GM21786 (cell line): ENCODE results near the gene PIP4K2B.

Experiments used
- ATAC-seq: cut with Tn5 transposase; IDR thresholded peaks from one replicate; pipeline ENCODE4 v1.9.1; 2021; ENCODE audit not compliant: unreplicated experiment

Gene PIP4K2B

GRCh38 chr17:38779965-38780752 lies 19.2 kb downstream of the PIP4K2B start:
- ATAC-seq = no peak

- ATAC-seq = no peak
Measured at GRCh38 chr17:38777641-38778250, 21.6 kb downstream of the PIP4K2B start.

GRCh38 chr17:38773258-38773657 lies 26.1 kb downstream of the PIP4K2B start:
- no peak for ATAC-seq

- no peak for ATAC-seq
Measured at GRCh38 chr17:38768417-38768816, 30.9 kb downstream of the PIP4K2B start.

- ATAC-seq = no peak
Measured at GRCh38 chr17:38766341-38766740, 33.0 kb downstream of the PIP4K2B start.

- no peak for ATAC-seq
Measured at GRCh38 chr17:38762231-38762630, 37.1 kb downstream of the PIP4K2B start.

- no peak for ATAC-seq
Measured at GRCh38 chr17:38761612-38762011, 37.7 kb downstream of the PIP4K2B start.

GRCh38 chr17:38753071-38753506 lies 46.3 kb downstream of the PIP4K2B start:
- ATAC-seq = no peak

GRCh38 chr17:38752308-38753070 lies 46.9 kb downstream of the PIP4K2B start, which contains the start of gene PSMB3:
Gene PSMB3, plus strand, starts transcription at chr17:38752741. Its CDS starts 86 bp downstream, at chr17:38752827.
- ATAC-seq = peak; percentile 85

GRCh38 chr17:38751808-38752307 lies 47.5 kb downstream of the PIP4K2B start:
- ATAC-seq = no peak

GRCh38 chr17:38751144-38751807 lies 48.1 kb downstream of the PIP4K2B start:
- no peak for ATAC-seq

- ATAC-seq = no peak
Measured at GRCh38 chr17:38750312-38751121, 48.8 kb downstream of the PIP4K2B start.

- no peak for ATAC-seq
Measured at GRCh38 chr17:38750044-38750311, 49.4 kb downstream of the PIP4K2B start.

- no peak for ATAC-seq
Measured at GRCh38 chr17:38749223-38750043, 49.9 kb downstream of the PIP4K2B start.

- no peak for ATAC-seq
Measured at GRCh38 chr17:38748892-38749222, 50.5 kb downstream of the PIP4K2B start.

- no peak for ATAC-seq
Measured at GRCh38 chr17:38748149-38748891, 51.0 kb downstream of the PIP4K2B start, which contains the start of gene PCGF2. Gene PCGF2, minus strand, starts transcription at chr17:38748336. Its CDS starts 7,934 bp downstream, at chr17:38740402.

- no peak for ATAC-seq
Measured at GRCh38 chr17:38747463-38748148, 51.8 kb downstream of the PIP4K2B start.

- ATAC-seq = no peak
Measured at GRCh38 chr17:38746849-38747462, 52.4 kb downstream of the PIP4K2B start.
